ENCODE measurements around the gene PAX7. TPM values are rescaled to one million over a fixed set of nuclear protein-coding genes. Genes with fewer than 3 reads are reported as not detected.
A peak's percentile ranks its signal among the peaks of the same experiment; 100 is the strongest.
"Not testable (repeated sequence)": the region's sequence is repeated elsewhere in the genome, so short reads cannot be mapped to it uniquely, and the experiment has no call there.

PAX7 gene
- not detected for polyA plus RNA-seq (2013)

DNA sequence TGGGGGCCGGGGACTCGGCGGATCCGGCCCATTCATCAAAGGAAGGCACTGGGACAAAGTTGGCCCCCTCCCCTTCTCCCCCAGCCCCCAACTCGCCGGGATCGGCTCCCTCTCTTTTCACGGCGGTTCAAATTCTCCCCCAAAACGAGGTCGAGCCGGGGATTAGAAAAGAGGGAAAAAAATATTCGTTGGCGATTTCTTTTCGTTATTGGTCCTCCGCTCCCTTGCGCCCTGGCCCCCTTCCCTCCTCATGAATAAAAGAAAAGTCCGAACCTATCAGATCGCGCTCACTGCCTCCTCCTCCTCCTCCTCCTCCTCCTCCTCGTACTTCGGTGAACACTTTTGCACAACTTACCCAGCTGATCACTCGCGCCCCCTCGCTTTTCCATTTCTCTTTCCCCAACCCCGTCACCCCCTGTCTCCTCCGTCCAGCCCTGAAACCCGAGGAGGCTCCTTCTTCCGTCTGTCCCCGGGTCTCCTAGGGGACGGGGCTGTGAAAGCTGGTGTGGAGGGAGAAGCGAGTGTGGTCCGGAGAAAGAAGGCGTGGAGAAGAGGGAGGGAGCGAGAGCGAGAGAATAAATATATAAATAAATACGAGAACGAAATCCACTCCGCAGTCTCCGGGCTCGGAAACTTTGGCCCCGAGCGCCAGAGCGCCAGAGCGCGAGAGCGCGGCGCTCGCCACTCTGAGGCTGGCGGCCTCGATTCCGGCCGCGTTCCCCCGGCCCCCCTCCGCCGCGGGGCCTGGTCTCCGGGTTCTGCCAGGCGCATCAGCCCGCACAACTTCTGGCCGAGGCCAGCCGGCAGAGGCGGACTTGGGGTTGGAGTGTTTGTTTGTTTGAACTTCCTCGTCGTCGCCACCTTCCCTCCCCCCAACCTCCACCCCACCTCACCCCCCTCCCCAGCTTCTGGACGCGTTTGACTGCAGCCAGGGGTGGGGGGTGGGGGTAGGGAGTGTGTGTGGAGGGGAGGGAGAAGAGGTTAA is at the start of gene PAX7:
Gene PAX7, plus strand, starts transcription at position 336 of the 985 bp plus-strand sequence. CDS start 758 bp downstream, outside the sequence.
- peaks cover 0 to 1% (median 0%) of the 10 kb centered on the region in 5 experiments for H3K9me3 ChIP-seq (ENCODE audit: control extremely low read depth in 1 of 5, control insufficient read depth in 4 of 5, insufficient read depth in 2 of 5, low read depth in 1 of 5, low read length in 4 of 5)
- H3K36me3 ChIP-seq (ENCODE audit: control insufficient read depth in 4 of 4, insufficient read depth in 4 of 4, low read length in 3 of 4), result no peaks in the 10 kb centered on the region
- H3K27me3 ChIP-seq (replicated peaks in 2 of 5; ENCODE audit: control insufficient read depth in 4 of 5, insufficient read depth in 5 of 5, low read length in 4 of 5), result peaks cover 9 to 99% (median 60%) of the 10 kb centered on the region in 5 experiments
- 3% methylated on average over 30 of the region's 70 CpGs for WGBS (ENCODE audit: insufficient coverage)
- H3K4me3 ChIP-seq (ENCODE audit: control insufficient read depth in 1 of 7, extremely low read depth in 1 of 7, insufficient read depth in 4 of 7, low read depth in 2 of 7, low read length in 6 of 7), result peak within 1 kb of the TSS in 1 of 7 experiments; percentile 23
- H3K4me1 ChIP-seq (ENCODE audit: control extremely low read depth in 1 of 4, control insufficient read depth in 4 of 4, insufficient read depth in 4 of 4, low read length in 3 of 4), result peaks cover 0 to 10% (median 3%) of the 10 kb centered on the region in 4 experiments
- H3K27ac ChIP-seq (ENCODE audit: insufficient read depth in 1 of 2, low read depth in 1 of 2, low read length in 2 of 2, poor library complexity in 1 of 2, severe bottlenecking in 2 of 2), result no peak within 1 kb of the TSS
- ChIA-PET POLR2A (no interaction called here), CTCF (no interaction called here)
- no peak for DNase-seq

DNA sequence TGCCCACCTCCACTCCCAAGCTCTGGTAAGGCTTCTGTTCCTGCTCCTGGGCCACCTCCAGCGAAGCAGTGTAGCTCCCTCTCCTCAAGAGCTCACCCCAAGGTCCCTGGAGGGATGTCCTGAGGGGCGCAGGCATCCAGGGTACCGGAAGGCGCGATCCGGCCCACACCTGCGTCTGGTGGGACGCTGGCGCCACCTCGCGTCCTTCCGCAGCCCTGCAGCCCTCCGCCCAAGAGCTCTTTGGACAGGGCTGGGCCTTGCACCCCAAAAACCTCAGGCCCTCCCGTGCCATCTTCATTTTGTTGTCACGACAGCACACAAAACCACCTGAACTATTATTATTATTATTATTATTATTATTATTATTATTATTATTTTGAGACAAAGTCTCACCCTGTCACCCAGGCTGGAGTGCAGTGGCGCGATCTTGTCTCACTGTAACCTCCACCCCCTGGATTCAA is 49.2 kb upstream of the PAX7 start:
- Histone ChIP-seq H3K36me3 (ENCODE audit: control insufficient read depth in 4 of 4, insufficient read depth in 4 of 4, low read length in 3 of 4) (no peaks in the 10 kb centered on the region), H3K27me3 (replicated peaks in 2 of 5; ENCODE audit: control insufficient read depth in 4 of 5, insufficient read depth in 5 of 5, low read length in 4 of 5) (peaks cover 0 to 9% (median 0%) of the 10 kb centered on the region in 5 experiments), H3K4me3 (ENCODE audit: control insufficient read depth in 1 of 7, extremely low read depth in 1 of 7, insufficient read depth in 4 of 7, low read depth in 2 of 7, low read length in 6 of 7) (no peak overlapping the region), H3K27ac (ENCODE audit: insufficient read depth in 1 of 2, low read depth in 1 of 2, low read length in 2 of 2, poor library complexity in 1 of 2, severe bottlenecking in 2 of 2) (no peak overlapping the region), H3K9me3 (ENCODE audit: control extremely low read depth in 1 of 5, control insufficient read depth in 4 of 5, insufficient read depth in 2 of 5, low read depth in 1 of 5, low read length in 4 of 5) (no peaks in the 10 kb centered on the region), H3K4me1 (ENCODE audit: control extremely low read depth in 1 of 4, control insufficient read depth in 4 of 4, insufficient read depth in 4 of 4, low read length in 3 of 4) (no peaks in the 10 kb centered on the region)
- peak; percentile 15 to 45 (median 40) for DNase-seq
- WGBS (ENCODE audit: insufficient coverage), result 12% methylated on average over 11 of the region's 17 CpGs
- CTCF ChIA-PET, result interaction anchor here (0.8 to 2.2 kb wide), 7 partner anchors 9 to 28 kb away, joined by 3 to 8 read pairs (median 4); no protein-coding TSS in a partner anchor
- POLR2A ChIA-PET, result interaction anchor here (0.7 kb wide), 1 partner anchor 10 kb away, joined by 3 read pairs; no protein-coding TSS in a partner anchor

DNA sequence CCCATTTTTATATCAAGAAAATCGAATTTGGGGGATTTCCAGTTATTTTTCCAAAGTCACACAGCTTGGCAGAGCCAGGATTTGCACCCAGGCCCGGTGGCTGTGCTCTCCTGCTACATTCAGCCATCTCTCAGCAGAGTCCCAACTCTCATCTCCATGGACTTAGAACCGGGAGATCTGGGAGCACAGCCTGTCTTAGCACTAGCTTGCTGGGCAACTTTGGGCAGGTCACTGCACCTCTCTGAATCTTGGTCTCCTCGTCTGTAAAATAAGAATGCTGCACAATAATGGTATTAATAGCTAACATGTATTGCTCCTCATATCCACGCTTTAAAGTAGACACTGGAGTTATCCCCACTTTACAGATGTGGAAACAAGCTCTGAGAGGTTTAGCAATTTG is 47.8 kb upstream of the PAX7 start:
- H3K27me3 ChIP-seq (replicated peaks in 2 of 5; ENCODE audit: control insufficient read depth in 4 of 5, insufficient read depth in 5 of 5, low read length in 4 of 5), result peaks cover 0 to 16% (median 0%) of the 10 kb centered on the region in 5 experiments
- H3K4me3 ChIP-seq (ENCODE audit: control insufficient read depth in 1 of 7, extremely low read depth in 1 of 7, insufficient read depth in 4 of 7, low read depth in 2 of 7, low read length in 6 of 7), result no peak overlapping the region
- H3K27ac ChIP-seq (ENCODE audit: insufficient read depth in 1 of 2, low read depth in 1 of 2, low read length in 2 of 2, poor library complexity in 1 of 2, severe bottlenecking in 2 of 2), result no peak overlapping the region
- no peaks in the 10 kb centered on the region for H3K4me1 ChIP-seq (ENCODE audit: control extremely low read depth in 1 of 4, control insufficient read depth in 4 of 4, insufficient read depth in 4 of 4, low read length in 3 of 4)
- WGBS (ENCODE audit: insufficient coverage), result 78% methylated on average over 4 of the region's 5 CpGs
- no peak for DNase-seq
- no peaks in the 10 kb centered on the region for H3K9me3 ChIP-seq (ENCODE audit: control extremely low read depth in 1 of 5, control insufficient read depth in 4 of 5, insufficient read depth in 2 of 5, low read depth in 1 of 5, low read length in 4 of 5)
- H3K36me3 ChIP-seq (ENCODE audit: control insufficient read depth in 4 of 4, insufficient read depth in 4 of 4, low read length in 3 of 4), result no peaks in the 10 kb centered on the region
- POLR2A ChIA-PET, result no interaction called here
- CTCF ChIA-PET, result interaction anchor here (0.8 to 2.2 kb wide), 3 partner anchors 10 to 14 kb away, joined by 3 to 8 read pairs (median 8); no protein-coding TSS in a partner anchor

DNA sequence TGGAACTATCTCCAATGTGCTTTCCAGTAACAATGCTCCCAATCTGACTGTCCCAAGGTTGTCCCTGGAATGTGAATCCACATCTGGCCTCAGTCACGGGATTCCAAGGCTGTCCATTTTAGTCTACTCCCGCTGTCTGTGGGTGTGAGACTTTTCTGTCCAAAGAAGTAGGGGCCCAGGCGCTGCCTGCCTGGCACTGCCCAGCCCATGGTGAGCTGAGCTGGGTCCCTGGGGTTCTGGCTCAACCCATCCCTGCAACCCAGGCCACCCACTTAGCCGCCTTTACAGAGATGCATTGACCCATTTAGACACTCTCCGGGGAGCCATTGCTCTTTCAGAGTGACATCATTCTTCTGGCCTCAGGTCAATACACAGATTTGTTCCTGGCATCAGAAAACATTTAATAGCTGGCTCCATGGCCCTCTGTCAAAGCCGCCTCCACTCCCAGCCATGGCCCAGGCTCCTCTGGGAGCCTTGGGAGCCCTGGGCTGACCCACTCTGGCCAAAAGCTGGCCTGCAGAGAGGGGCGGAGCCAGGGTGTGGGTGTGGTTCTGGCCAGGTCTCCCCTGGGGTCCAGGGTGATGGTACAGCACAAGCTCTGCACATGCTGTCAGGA is 47.2 kb upstream of the PAX7 start:
- H3K36me3 ChIP-seq (ENCODE audit: control insufficient read depth in 4 of 4, insufficient read depth in 4 of 4, low read length in 3 of 4), result no peaks in the 10 kb centered on the region
- peaks cover 0 to 21% (median 0%) of the 10 kb centered on the region in 5 experiments for H3K27me3 ChIP-seq (replicated peaks in 2 of 5; ENCODE audit: control insufficient read depth in 4 of 5, insufficient read depth in 5 of 5, low read length in 4 of 5)
- no peaks in the 10 kb centered on the region for H3K4me1 ChIP-seq (ENCODE audit: control extremely low read depth in 1 of 4, control insufficient read depth in 4 of 4, insufficient read depth in 4 of 4, low read length in 3 of 4)
- no peak overlapping the region for H3K4me3 ChIP-seq (ENCODE audit: control insufficient read depth in 1 of 7, extremely low read depth in 1 of 7, insufficient read depth in 4 of 7, low read depth in 2 of 7, low read length in 6 of 7)
- no peak for DNase-seq
- no peaks in the 10 kb centered on the region for H3K9me3 ChIP-seq (ENCODE audit: control extremely low read depth in 1 of 5, control insufficient read depth in 4 of 5, insufficient read depth in 2 of 5, low read depth in 1 of 5, low read length in 4 of 5)
- H3K27ac ChIP-seq (ENCODE audit: insufficient read depth in 1 of 2, low read depth in 1 of 2, low read length in 2 of 2, poor library complexity in 1 of 2, severe bottlenecking in 2 of 2), result no peak overlapping the region
- ChIA-PET CTCF (interaction anchor here (1.3 kb wide), 1 partner anchor 238 kb away, joined by 3 read pairs; no protein-coding TSS in a partner anchor), POLR2A (no interaction called here)
- WGBS (ENCODE audit: insufficient coverage), result 87% methylated on average over 6 of the region's 7 CpGs

DNA sequence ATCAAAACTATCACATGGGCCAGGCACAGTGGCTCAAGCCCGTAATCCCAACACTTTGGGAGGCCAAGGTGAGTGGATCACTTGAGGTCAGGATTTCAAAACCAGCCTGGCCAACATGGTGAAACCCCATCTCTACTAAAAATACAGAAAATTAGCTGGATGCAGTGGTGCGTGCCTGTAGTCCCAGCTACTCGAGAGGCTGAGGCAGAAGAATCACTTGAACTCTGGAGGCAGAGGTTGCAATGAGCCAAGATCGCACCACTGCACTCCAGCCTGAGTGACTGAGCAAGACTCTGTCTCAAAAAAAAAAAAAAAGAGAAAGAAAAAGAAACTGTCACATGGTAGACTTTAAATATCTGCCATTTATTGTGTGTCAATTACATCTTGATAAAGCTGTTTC is 44.6 kb upstream of the PAX7 start:
- CTCF ChIA-PET; POLR2A ChIA-PET; H3K9me3 ChIP-seq (ENCODE audit: control extremely low read depth in 1 of 5, control insufficient read depth in 4 of 5, insufficient read depth in 2 of 5, low read depth in 1 of 5, low read length in 4 of 5): not testable (repeated sequence)

DNA sequence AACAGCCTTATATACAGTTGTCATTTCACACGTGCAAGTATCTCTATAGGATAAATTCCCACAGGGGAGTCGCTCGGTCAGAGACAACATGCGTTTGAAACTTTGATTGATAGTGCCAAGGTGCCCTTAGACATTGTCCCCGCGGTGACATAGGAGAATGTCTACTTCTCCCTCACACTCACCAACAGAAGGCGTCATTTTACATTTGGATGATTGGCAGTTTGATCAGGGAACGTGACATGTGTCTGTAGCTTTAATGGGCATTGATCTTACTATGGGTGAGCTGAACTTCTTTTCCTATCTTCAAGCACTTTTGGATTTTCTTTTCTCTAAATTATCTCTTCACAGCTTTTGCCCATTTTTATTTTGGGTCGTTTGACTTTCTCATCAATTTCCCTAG is 42.6 kb upstream of the PAX7 start:
- Histone ChIP-seq H3K9me3 (ENCODE audit: control extremely low read depth in 1 of 5, control insufficient read depth in 4 of 5, insufficient read depth in 2 of 5, low read depth in 1 of 5, low read length in 4 of 5) (no peaks in the 10 kb centered on the region), H3K36me3 (ENCODE audit: control insufficient read depth in 4 of 4, insufficient read depth in 4 of 4, low read length in 3 of 4) (no peaks in the 10 kb centered on the region), H3K27me3 (replicated peaks in 2 of 5; ENCODE audit: control insufficient read depth in 4 of 5, insufficient read depth in 5 of 5, low read length in 4 of 5) (peaks cover 0 to 27% (median 6%) of the 10 kb centered on the region in 5 experiments), H3K27ac (ENCODE audit: insufficient read depth in 1 of 2, low read depth in 1 of 2, low read length in 2 of 2, poor library complexity in 1 of 2, severe bottlenecking in 2 of 2) (no peak overlapping the region), H3K4me1 (ENCODE audit: control extremely low read depth in 1 of 4, control insufficient read depth in 4 of 4, insufficient read depth in 4 of 4, low read length in 3 of 4) (no peaks in the 10 kb centered on the region), H3K4me3 (ENCODE audit: control insufficient read depth in 1 of 7, extremely low read depth in 1 of 7, insufficient read depth in 4 of 7, low read depth in 2 of 7, low read length in 6 of 7) (no peak overlapping the region)
- no peak for DNase-seq
- CTCF ChIA-PET, result no interaction called here
- 68% methylated on average over 4 of the region's 9 CpGs for WGBS (ENCODE audit: insufficient coverage)
- POLR2A ChIA-PET, result no interaction called here

More for the DNA sequence above, 44.6 kb upstream of the PAX7 start:
- not testable (repeated sequence) for H3K36me3 ChIP-seq (ENCODE audit: control insufficient read depth in 4 of 4, insufficient read depth in 4 of 4, low read length in 3 of 4); H3K27ac ChIP-seq (ENCODE audit: insufficient read depth in 1 of 2, low read depth in 1 of 2, low read length in 2 of 2, poor library complexity in 1 of 2, severe bottlenecking in 2 of 2); H3K4me3 ChIP-seq (ENCODE audit: control insufficient read depth in 1 of 7, extremely low read depth in 1 of 7, insufficient read depth in 4 of 7, low read depth in 2 of 7, low read length in 6 of 7); DNase-seq; H3K4me1 ChIP-seq (ENCODE audit: control extremely low read depth in 1 of 4, control insufficient read depth in 4 of 4, insufficient read depth in 4 of 4, low read length in 3 of 4)
- peaks cover 0 to 23% (median 0%) of the 10 kb centered on the region in 5 experiments for H3K27me3 ChIP-seq (replicated peaks in 2 of 5; ENCODE audit: control insufficient read depth in 4 of 5, insufficient read depth in 5 of 5, low read length in 4 of 5)
- WGBS (ENCODE audit: insufficient coverage), result 83% methylated on average over 3 of the region's 4 CpGs

All from common myeloid progenitor, CD34-positive (primary cell).